HCT116 (cell line): ENCODE measurements around the gene RC3H1. TPM values are rescaled to one million over a fixed set of nuclear protein-coding genes. Genes with fewer than 3 reads are reported as not detected.

Source experiments
- ATAC-seq: fragments of 200-7000 bp; cut with Tn5 transposase; 2 replicates; pipeline ENCODE4 v1.9.1; 2020; ENCODE audit warnings: mild to moderate bottlenecking, moderate library complexity
- BruUV-seq: library from RNA; stranded (reverse); fragments of 400-500 nt; replicated peaks from 2 replicates; lab custom pipeline; 2021; lab: Mats Ljungman, UMichigan
- CTCF ChIA-PET: fragments of 300-600 bp; sonication (Branson Sonifier 250); formaldehyde crosslinking; loops from one replicate; lab custom pipeline; 2021; ENCODE audit warnings: antibody characterized with exemption; lab: Charles Lee
- POLR2A ChIA-PET: fragments of 300-600, 350-600 bp; sonication (Branson Sonifier 250); formaldehyde crosslinking; loops from one replicate; lab custom pipeline; 2021; ENCODE audit warnings: antibody characterized with exemption; lab: Charles Lee
- RAD21 ChIA-PET, 2 experiments: fragments of 300-600 bp; sonication (Branson Sonifier 250); formaldehyde crosslinking; loops; one replicate each; lab custom pipeline; 2023; ENCODE audit warnings: low total read pairs in 2 of 2; ENCODE audit not compliant: uncharacterized antibody in 2 of 2, unreplicated experiment in 2 of 2, low non-redundant PET in 1 of 2; lab: Charles Lee
- DNase-seq: peaks from one replicate; pipeline ENCODE4 v3.0.0-alpha.2; 2010; ENCODE audit warnings: low read depth, low spot score
- H2AFZ ChIP-seq: fragments of 200-600 bp; shearing (Covaris generic), sonication (generic); 2 replicates; pipeline ENCODE4 v1.6.1; 2017; ENCODE audit warnings: low read depth, mixed run types, mixed read lengths, antibody characterized with exemption, low read length; ENCODE audit not compliant: poor library complexity, severe bottlenecking
- H3K27ac ChIP-seq: 2 replicates; pipeline ENCODE4 v1.5.1; 2012; ENCODE audit warnings: low read depth, low read length
- H3K27me3 ChIP-seq: fragments of 200-600 bp; sonication (generic); 2 replicates; pipeline ENCODE4 v1.6.1; 2016; ENCODE audit warnings: mixed run types, low read length, mixed read lengths; ENCODE audit not compliant: insufficient read depth
- H3K36me3 ChIP-seq, 2 experiments: fragments of 200-500 bp in 1 of 2; fragments of 200-600 bp in 1 of 2; sonication (Bioruptor generic) in 1 of 2; sonication (generic) in 1 of 2; 2 replicates each; pipeline versions ENCODE4 v1.5.1 to v1.6.1; 2014 to 2016; ENCODE audit warnings: low read length in 2 of 2, inconsistent platforms in 1 of 2, mixed read lengths in 1 of 2, mixed run types in 1 of 2; ENCODE audit not compliant: insufficient read depth in 2 of 2, control insufficient read depth in 1 of 2
- H3K4me1 ChIP-seq, 2 experiments: fragments of 200-600 bp in 1 of 2; sonication (generic) in 1 of 2; 2 replicates each; pipeline versions ENCODE4 v1.5.1 to v1.6.1; 2012 to 2017; ENCODE audit warnings: low read length in 2 of 2, inconsistent platforms in 1 of 2, mild to moderate bottlenecking in 1 of 2, mixed read lengths in 1 of 2, mixed run types in 1 of 2, moderate library complexity in 1 of 2; ENCODE audit not compliant: insufficient read depth in 2 of 2, control insufficient read depth in 1 of 2
- H3K4me2 ChIP-seq: fragments of 200-600 bp; sonication (generic); 2 replicates; pipeline ENCODE4 v1.6.1; 2017; ENCODE audit warnings: mixed run types, low read length, mixed read lengths
- H3K4me3 ChIP-seq, 2 experiments: fragments of 200-600 bp in 1 of 2; sonication (generic) in 1 of 2; replicated peaks in 1 of 2; 2 replicates each; pipeline ENCODE4 v1.5.1; 2011 to 2016; ENCODE audit warnings: low read length in 2 of 2, control low read depth in 1 of 2, low read depth in 1 of 2, mild to moderate bottlenecking in 1 of 2, mixed read lengths in 1 of 2, mixed run types in 1 of 2
- H3K79me2 ChIP-seq: fragments of 200-600 bp; sonication (generic); 2 replicates; pipeline ENCODE4 v1.6.1; 2017; ENCODE audit warnings: mild to moderate bottlenecking, mixed run types, low read length, moderate library complexity, mixed read lengths; ENCODE audit not compliant: insufficient read depth
- H3K9ac ChIP-seq: fragments of 200-600 bp; sonication (generic); 2 replicates; pipeline ENCODE4 v1.6.1; 2016; ENCODE audit warnings: low read length, mixed read lengths
- H3K9me2 ChIP-seq: fragments of 200-600 bp; sonication (generic), shearing (Covaris generic); 2 replicates; pipeline ENCODE4 v1.6.1; 2017; ENCODE audit warnings: mixed run types, mild to moderate bottlenecking, moderate library complexity; ENCODE audit not compliant: insufficient read depth
- H3K9me3 ChIP-seq, 2 experiments: fragments of 200-500 bp in 1 of 2; fragments of 200-600 bp in 1 of 2; sonication (Bioruptor generic) in 1 of 2; sonication (generic) in 1 of 2; 2 replicates each; pipeline ENCODE4 v1.6.1; 2014 to 2017; ENCODE audit warnings: low read length in 2 of 2, mixed read lengths in 2 of 2, inconsistent platforms in 1 of 2, low read depth in 1 of 2, mild to moderate bottlenecking in 1 of 2, mixed run types in 1 of 2, moderate library complexity in 1 of 2; ENCODE audit not compliant: control insufficient read depth in 1 of 2, insufficient read depth in 1 of 2
- H4K20me1 ChIP-seq: fragments of 200-600 bp; sonication (generic), shearing (Covaris generic); 2 replicates; pipeline ENCODE4 v1.6.1; 2017; ENCODE audit warnings: mixed run types, mild to moderate bottlenecking, moderate library complexity; ENCODE audit not compliant: insufficient read depth
- CBX3 ChIP-seq: IDR thresholded peaks from 2 replicates; pipeline ENCODE4 v1.6.1; 2012; ENCODE audit warnings: low read depth
- CEBPB ChIP-seq: IDR thresholded peaks from 2 replicates; pipeline ENCODE4 v1.6.1; 2012; ENCODE audit warnings: low read depth
- EGR1 ChIP-seq: IDR thresholded peaks from 2 replicates; pipeline ENCODE4 v1.6.1; 2012; ENCODE audit warnings: low read depth
- ELF1 ChIP-seq: IDR thresholded peaks from 2 replicates; pipeline ENCODE4 v1.6.1; 2012; ENCODE audit warnings: low read depth, borderline replicate concordance
- EZH2 ChIP-seq: fragments of 200-600 bp; sonication (generic); IDR thresholded peaks from 2 replicates; pipeline ENCODE4 v1.6.1; 2017; ENCODE audit warnings: antibody characterized with exemption, mixed run types
- EZH2phosphoT487 ChIP-seq: fragments of 200-600 bp; IDR thresholded peaks from 2 replicates; pipeline ENCODE4 v1.6.1; 2018; ENCODE audit warnings: antibody characterized with exemption, borderline replicate concordance
- FOSL1 ChIP-seq: IDR thresholded peaks from 2 replicates; pipeline ENCODE4 v1.6.1; 2012; ENCODE audit warnings: low read depth
- POLR2A ChIP-seq: IDR thresholded peaks from 2 replicates; pipeline ENCODE4 v1.7.0; 2011; ENCODE audit warnings: borderline replicate concordance; ENCODE audit not compliant: insufficient read depth, insufficient read length; ENCODE audit errors: extremely low read depth
- POLR2AphosphoS5 ChIP-seq: IDR thresholded peaks from 2 replicates; pipeline ENCODE4 v1.6.1; 2011; ENCODE audit warnings: mild to moderate bottlenecking, low read depth, low read length, moderate library complexity
- RAD21 ChIP-seq: IDR thresholded peaks from 2 replicates; pipeline ENCODE4 v1.6.1; 2012; ENCODE audit warnings: low read depth, mild to moderate bottlenecking
- REST ChIP-seq: IDR thresholded peaks from 2 replicates; pipeline ENCODE4 v1.6.1; 2012; ENCODE audit warnings: low read depth
- SIN3A ChIP-seq: IDR thresholded peaks from 2 replicates; pipeline ENCODE4 v1.6.1; 2012; ENCODE audit warnings: low read depth
- SP1 ChIP-seq: IDR thresholded peaks from 2 replicates; pipeline ENCODE4 v1.6.1; 2012; ENCODE audit warnings: low read depth
- SRF ChIP-seq: IDR thresholded peaks from 2 replicates; pipeline ENCODE4 v1.6.1; 2012; ENCODE audit warnings: low read depth
- TCF7L2 ChIP-seq: IDR thresholded peaks from 2 replicates; pipeline ENCODE4 v1.7.0; 2011; ENCODE audit warnings: borderline replicate concordance, inconsistent platforms; ENCODE audit not compliant: insufficient read depth, insufficient read length; ENCODE audit errors: extremely low read depth
- ZNF274 ChIP-seq: fragments of 200-500 bp; sonication (Bioruptor generic); IDR thresholded peaks from 2 replicates; pipeline ENCODE4 v1.6.1; 2014; ENCODE audit warnings: mild to moderate bottlenecking, low read depth, low read length, inconsistent platforms
- intact Hi-C: fragments of 100-400 bp; cut with micrococcal nuclease; formaldehyde crosslinking; loops from 2 replicates; pipeline ENCODE4 v1.10.0; 2022
- total RNA-seq: library from RNA; stranded (reverse); gene quantifications from one replicate; pipeline ENCODE4 v1.2.1, GENCODE V29; 2021; ENCODE audit not compliant: unreplicated experiment
- TF ChIP-seq, protein P1 (sequence below): IDR thresholded peaks from 2 replicates; pipeline ENCODE4 v1.6.1; 2012
- TF ChIP-seq, protein P2 (sequence below): IDR thresholded peaks from 2 replicates; pipeline ENCODE4 v1.6.1; 2012

RC3H1 gene
- total RNA-seq, 1 experiment from 2014 or later: 23.6 TPM

- no peak overlapping the region for H2AFZ ChIP-seq
- no peak overlapping the region for H3K27ac ChIP-seq
- no peaks in the 10 kb centered on the region for H3K36me3 ChIP-seq
- ATAC-seq (no peak), DNase-seq (no peak)
- H4K20me1 ChIP-seq: no peaks in the 10 kb centered on the region
- POLR2A ChIA-PET: no interaction called here
- no peaks in the 10 kb centered on the region for H3K9me3 ChIP-seq
- no peaks in the 10 kb centered on the region for H3K9me2 ChIP-seq
- RAD21 ChIA-PET: no interaction called here
- H3K27me3 ChIP-seq: no peaks in the 10 kb centered on the region
- no peak overlapping the region for H3K4me2 ChIP-seq
- no peak overlapping the region for H3K4me3 ChIP-seq
- TF ChIP-seq, protein P1, sequence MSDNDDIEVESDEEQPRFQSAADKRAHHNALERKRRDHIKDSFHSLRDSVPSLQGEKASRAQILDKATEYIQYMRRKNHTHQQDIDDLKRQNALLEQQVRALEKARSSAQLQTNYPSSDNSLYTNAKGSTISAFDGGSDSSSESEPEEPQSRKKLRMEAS: no peak
- TF ChIP-seq RAD21 (no peak), EZH2 (no peak), REST (no peak), SRF (no peak), SP1 (no peak)
- no peak overlapping the region for H3K9ac ChIP-seq
- H3K4me1 ChIP-seq: no peaks in the 10 kb centered on the region
- intact Hi-C loops: no loop called here
- CTCF ChIA-PET: no interaction called here
- BruUV-seq: no TSS peak
- H3K79me2 ChIP-seq: no peaks in the 10 kb centered on the region
Observed at GRCh38 chr1:174060090-174060489, 37.9 kb upstream of the RC3H1 start.

DNA sequence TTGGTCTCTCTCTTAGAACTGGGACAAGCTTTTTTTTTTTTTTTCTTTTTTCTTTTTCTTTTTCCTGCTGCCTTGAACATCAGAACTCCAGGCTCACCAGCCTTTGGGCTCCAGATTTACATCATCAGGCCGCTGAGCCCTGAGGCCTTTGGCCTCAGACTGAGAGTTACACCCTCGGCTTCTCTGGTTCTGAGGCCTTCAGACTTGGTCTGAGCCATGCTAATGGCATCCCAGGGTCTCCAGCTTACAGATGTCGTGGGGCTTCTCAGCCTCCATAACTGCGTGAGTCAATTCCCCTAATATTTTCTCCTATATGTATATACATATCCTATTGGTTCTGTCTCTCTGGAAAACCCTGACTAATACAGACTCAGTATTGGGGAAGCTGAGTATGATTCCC is 36.5 kb upstream of the RC3H1 start:
- intact Hi-C loops: no loop called here
- Histone ChIP-seq H3K9ac (no peak overlapping the region), H2AFZ (no peak overlapping the region), H3K36me3 (no peaks in the 10 kb centered on the region), H3K79me2 (no peaks in the 10 kb centered on the region), H3K4me3 (no peak overlapping the region)
- RAD21 ChIA-PET: no interaction called here
- DNase-seq: no peak
- TF ChIP-seq POLR2AphosphoS5: no peak
- no peak for TF ChIP-seq TCF7L2
- no peak for TF ChIP-seq SIN3A
- no peak for TF ChIP-seq ELF1
- no peak for TF ChIP-seq CEBPB
- TF ChIP-seq POLR2A: no peak
- TF ChIP-seq, protein P2, sequence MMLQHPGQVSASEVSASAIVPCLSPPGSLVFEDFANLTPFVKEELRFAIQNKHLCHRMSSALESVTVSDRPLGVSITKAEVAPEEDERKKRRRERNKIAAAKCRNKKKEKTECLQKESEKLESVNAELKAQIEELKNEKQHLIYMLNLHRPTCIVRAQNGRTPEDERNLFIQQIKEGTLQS: no peak
- no peak for TF ChIP-seq EZH2phosphoT487
- no peak for TF ChIP-seq SRF
- TF ChIP-seq FOSL1: no peak
- TF ChIP-seq ZNF274: no peak
- no peak for TF ChIP-seq CBX3
- no peak for TF ChIP-seq EGR1
- TF ChIP-seq, all 23 proteins: peak for 0
- Histone ChIP-seq H4K20me1 (no peaks in the 10 kb centered on the region), H3K27me3 (no peaks in the 10 kb centered on the region), H3K4me2 (no peak overlapping the region), H3K9me2 (no peaks in the 10 kb centered on the region), H3K9me3 (no peaks in the 10 kb centered on the region), H3K4me1 (no peaks in the 10 kb centered on the region), H3K27ac (no peak overlapping the region)
- CTCF ChIA-PET: no interaction called here
- BruUV-seq: no TSS peak
- POLR2A ChIA-PET: no interaction called here
- ATAC-seq: no peak
